Stimulated activated CD4-positive, alpha-beta T cell treated with anti-CD3 and anti-CD28 coated beads, Interleukin-12 subunit alpha, Interleukin-12 subunit beta, amount 100 ng/mL, for 24 hours (primary cell): ENCODE measurements around the gene POLR2J3.
"Not testable (repeated sequence)": the region's sequence is repeated elsewhere in the genome, so short reads cannot be mapped to it uniquely, and the experiment has no call there.

Source experiments
- DNase-seq, 2 experiments: peaks; one replicate each; pipeline ENCODE4 v3.0.0-alpha.2; 2020; ENCODE audit warnings: low read depth in 2 of 2

Gene POLR2J3

GRCh38 chr7:102572261-102573239 lies at the start of gene POLR2J3:
Gene POLR2J3, minus strand, starts transcription at chr7:102572583. Its CDS starts 62 bp downstream, at chr7:102572521.
- DNase-seq = peak; percentile 100

DNA sequence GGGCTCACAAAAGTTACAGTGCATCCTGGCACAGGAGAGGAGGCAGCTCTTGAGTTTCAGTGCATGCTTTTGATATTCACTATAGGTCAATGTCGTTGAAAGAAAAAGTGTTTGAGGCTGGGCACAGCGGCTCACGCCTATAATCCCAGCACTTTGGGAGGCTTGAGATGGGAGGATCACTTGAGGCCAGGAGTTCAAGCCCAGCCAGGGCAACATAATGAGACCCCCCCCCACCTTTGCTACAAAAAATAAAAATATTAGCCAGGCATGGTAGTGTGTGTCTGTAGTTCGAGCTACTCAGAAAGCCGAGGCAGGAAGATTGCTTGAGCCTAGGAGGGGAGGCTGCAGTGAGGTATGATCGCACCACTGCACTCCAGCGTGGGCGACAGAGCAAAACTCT lies 45.7 kb upstream of the POLR2J3 start:
- DNase-seq = not testable (repeated sequence)

GRCh38 chr7:102616507-102617125 lies 44.2 kb upstream of the POLR2J3 start, which contains the start of gene RASA4:
Gene RASA4, minus strand, starts transcription at chr7:102616756. Its CDS starts 67 bp downstream, at chr7:102616689.
- peak in 1 of 2 experiments; percentile 21 for DNase-seq

GRCh38 chr7:102615930-102616329 lies 43.5 kb upstream of the POLR2J3 start:
- DNase-seq = not testable (repeated sequence)

- not testable (repeated sequence) for DNase-seq
These were observed 42.5 kb upstream of the POLR2J3 start for GRCh38 chr7:102614873-102615272.

- not testable (repeated sequence) for DNase-seq
These were observed 41.9 kb upstream of the POLR2J3 start for GRCh38 chr7:102614346-102614697.

GRCh38 chr7:102613575-102614345 lies 41.4 kb upstream of the POLR2J3 start:
- not testable (repeated sequence) for DNase-seq

DNA sequence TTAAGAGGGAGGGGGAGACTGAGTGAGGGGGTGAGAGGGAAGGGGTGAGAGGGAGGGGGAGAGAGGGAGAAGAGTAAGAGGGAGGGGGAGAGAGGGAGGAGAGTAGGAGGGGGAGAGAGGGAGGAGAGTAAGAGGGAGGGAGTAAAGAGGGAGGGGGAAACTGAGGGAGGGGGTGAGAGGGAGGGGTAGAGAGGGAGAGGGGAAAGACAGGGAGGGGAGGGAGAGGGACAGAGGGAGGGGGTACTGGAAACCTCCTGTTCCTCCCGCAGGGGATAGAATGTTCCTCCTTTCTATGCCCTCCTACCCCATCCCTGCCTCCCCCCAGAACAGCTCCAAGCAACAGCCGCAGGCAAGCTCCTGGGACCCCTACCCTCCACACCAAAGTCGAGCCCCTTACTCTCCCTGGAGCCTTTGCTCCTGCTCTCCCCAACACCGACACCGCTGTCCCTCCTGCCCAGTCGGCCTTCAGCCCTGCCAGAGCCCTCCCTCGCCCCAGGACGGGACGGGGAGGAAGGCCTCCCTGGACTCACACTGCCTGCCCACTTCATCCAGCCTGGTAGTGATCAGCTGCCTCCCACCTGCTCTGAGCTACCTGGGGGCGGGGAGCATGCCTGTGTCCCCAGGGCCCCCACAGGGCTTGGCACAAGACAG lies 39.4 kb upstream of the POLR2J3 start:
- not testable (repeated sequence) for DNase-seq

- not testable (repeated sequence) for DNase-seq
These were observed 38.8 kb upstream of the POLR2J3 start for GRCh38 chr7:102611013-102611674.

- DNase-seq = not testable (repeated sequence)
These were observed 38.1 kb upstream of the POLR2J3 start for GRCh38 chr7:102610441-102610840.

- DNase-seq = not testable (repeated sequence)
These were observed 37.4 kb upstream of the POLR2J3 start for GRCh38 chr7:102609734-102610133.

GRCh38 chr7:102606848-102607247 lies 34.5 kb upstream of the POLR2J3 start:
- DNase-seq = not testable (repeated sequence)

- not testable (repeated sequence) for DNase-seq
These were observed 32.2 kb upstream of the POLR2J3 start for GRCh38 chr7:102604431-102605145.

GRCh38 chr7:102602317-102602716 lies 29.9 kb upstream of the POLR2J3 start:
- not testable (repeated sequence) for DNase-seq

- DNase-seq = not testable (repeated sequence)
These were observed 27.3 kb upstream of the POLR2J3 start for GRCh38 chr7:102599699-102600098.

DNA sequence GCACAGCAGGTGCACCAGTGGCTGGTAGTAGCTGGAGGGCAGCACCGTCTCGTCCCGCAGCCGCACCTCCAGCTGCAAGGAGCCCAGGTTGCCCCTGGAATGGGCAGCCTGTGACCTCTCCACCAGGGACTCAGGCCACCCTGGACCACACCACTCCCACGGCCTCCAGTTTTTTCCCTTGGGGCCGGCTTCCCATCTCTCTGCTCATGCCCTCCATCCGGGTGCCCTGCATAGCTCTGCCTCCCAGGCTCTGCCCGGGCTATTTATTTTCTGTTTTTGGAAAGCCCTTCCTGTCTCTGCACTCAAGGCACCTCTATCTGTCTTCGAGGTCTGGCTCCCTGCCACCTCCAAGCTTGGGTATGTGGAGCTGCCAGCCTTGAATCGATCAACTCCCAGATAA lies 23.7 kb upstream of the POLR2J3 start:
- DNase-seq = not testable (repeated sequence)

DNA sequence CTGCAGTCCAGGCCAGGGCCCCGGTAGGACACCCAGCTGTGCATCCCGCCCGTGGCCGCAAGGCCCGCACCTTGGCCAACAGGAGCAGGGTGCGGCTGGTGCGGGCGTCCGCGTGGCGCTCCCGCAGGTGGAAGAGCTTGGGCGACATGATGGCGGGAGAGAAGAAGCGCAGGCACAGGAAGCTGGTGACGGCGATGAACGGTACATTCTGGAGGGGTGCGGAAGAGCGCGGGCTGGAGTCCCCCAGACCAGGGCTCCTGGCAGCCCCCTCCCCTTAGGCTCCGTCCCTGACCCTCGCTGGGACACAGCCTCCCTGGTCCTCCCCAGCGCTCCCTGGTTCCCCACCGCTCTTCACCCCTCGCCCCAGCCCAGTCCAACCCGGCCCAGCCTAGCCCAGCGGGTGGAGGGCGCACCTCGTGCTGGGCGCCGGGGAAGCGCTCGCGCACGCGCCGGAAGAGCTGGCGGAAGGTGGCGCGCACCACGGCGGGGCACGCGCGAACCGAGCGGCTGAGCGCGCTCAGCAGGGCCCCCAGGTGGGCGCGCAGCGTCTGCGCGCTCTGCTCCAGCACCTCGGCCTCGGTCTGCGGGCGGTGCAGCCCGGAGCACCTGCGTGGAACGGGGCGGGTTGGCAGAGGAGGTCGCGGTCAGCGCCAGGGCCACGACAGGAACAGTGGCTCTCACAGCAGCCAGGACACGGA lies 21.4 kb upstream of the POLR2J3 start:
- not testable (repeated sequence) for DNase-seq

DNA sequence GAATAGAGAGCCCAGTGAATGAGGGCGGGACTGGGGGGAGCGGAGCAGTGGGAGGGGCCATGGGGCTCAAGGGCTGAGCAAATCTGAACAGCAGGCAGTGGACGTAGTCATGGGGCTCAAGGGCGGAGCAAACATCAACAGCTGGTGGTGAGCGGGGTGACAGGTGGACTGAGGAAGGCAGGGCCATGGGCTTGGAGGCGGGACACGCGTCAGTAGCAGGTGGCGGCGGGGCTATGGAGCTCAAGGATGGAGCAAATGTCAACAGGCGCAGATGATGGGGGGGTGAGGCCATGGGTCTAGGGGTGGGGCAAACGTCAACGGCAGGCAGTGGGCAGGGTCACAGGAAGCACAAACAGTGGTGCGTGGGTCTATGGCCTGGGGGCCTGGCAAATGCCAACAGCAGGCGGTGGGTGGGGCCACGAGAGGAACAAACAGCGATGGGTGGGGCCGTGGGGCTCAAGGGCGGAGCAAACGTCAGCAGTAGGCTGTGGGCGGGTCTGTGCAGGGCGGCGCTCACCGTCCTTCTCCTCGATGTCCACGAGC lies 20.2 kb upstream of the POLR2J3 start:
- DNase-seq = not testable (repeated sequence)

DNA sequence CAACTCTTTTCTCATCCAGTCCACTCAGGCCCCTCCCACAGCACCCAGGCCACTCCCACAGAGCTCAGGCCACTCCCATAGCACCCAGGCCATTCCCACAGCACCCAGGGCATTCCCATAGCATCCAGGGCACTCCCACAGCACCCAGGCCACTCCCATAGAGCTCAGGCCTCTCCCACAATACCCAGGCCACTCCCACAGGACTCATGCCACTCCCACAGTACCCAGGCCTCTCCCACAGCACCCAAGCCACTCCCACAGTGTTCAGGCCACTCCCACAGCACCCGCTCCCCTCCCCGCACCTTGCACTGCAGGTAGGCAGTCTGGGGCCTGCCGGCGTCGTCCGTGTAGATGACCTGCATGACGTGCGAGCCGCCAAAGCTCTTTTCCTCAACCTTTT lies 17.5 kb upstream of the POLR2J3 start:
- DNase-seq = not testable (repeated sequence)
